Activated T-helper 2 cell treated with anti-CD3 and anti-CD28 coated beads, Interferon-gamma antibody, Interleukin-2, Interleukin-4, amounts not matched to agents 10 μg/mL and 5 μg/mL and 100 μg/mL, durations not matched to agents 14 hours and 24 hours and 36 hours (primary cell): ENCODE data around the gene ZBTB20. TPM values are rescaled to one million over a fixed set of nuclear protein-coding genes. Genes with fewer than 3 reads are reported as not detected.
A peak's percentile ranks its signal among the peaks of the same experiment; 100 is the strongest.

Source experiments
- DNase-seq: peaks from one replicate; pipeline ENCODE4 v3.0.0; 2021; ENCODE audit warnings: low spot score
- H3K27ac Mint-ChIP-seq: one replicate; pipeline ENCODE4 v1.8.0; 2021; ENCODE audit warnings: mixed read lengths
- H3K27me3 Mint-ChIP-seq: one replicate; pipeline ENCODE4 v1.8.0; 2021; ENCODE audit warnings: low read depth, mixed read lengths
- H3K36me3 Mint-ChIP-seq: one replicate; pipeline ENCODE4 v1.8.0; 2021; ENCODE audit warnings: low read depth, mixed read lengths
- H3K4me1 Mint-ChIP-seq: one replicate; pipeline ENCODE4 v1.8.0; 2021; ENCODE audit warnings: low read depth, mixed read lengths
- H3K4me3 Mint-ChIP-seq: one replicate; pipeline ENCODE4 v1.8.0; 2021; ENCODE audit warnings: low read depth, mild to moderate bottlenecking, moderate library complexity, mixed read lengths
- H3K9me3 Mint-ChIP-seq: one replicate; pipeline ENCODE4 v1.8.0; 2021; ENCODE audit warnings: mixed read lengths
- intact Hi-C: fragments of 100-400 bp; cut with micrococcal nuclease; formaldehyde crosslinking; loops from one replicate; pipeline ENCODE4 v1.15.1; 2023
- total RNA-seq: library from RNA; stranded (reverse); gene quantifications from 2 replicates; pipeline ENCODE4 v1.2.3, GENCODE V29; 2022

Gene ZBTB20
- total RNA-seq, 1 donor from 2014 or later, result 3.3 TPM

DNA sequence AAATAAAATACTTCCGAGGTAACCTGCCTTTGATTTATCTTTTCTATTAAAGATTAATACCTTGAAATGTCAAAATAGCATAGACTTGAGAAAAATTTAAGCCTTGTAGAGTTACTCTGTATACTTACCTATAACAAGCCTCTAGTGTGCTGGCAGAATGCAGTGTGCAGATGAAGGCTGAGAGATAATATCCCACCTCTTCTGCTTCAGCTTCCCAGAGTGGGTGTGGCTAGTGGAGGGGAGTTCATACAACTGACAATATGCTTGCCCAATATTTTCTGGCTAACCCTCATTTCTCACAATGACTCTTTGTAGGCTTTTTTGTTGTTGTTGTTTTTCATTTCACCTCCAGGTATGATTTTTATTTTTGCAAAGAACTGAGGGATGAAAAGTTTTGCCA lies 15.7 kb upstream of the ZBTB20 start:
- no peak for DNase-seq
- Mint-ChIP-seq H3K4me3 (no peak overlapping the region), H3K9me3 (peaks cover 5% of the 10 kb centered on the region), H3K36me3 (no peaks in the 10 kb centered on the region), H3K4me1 (peaks cover 42% of the 10 kb centered on the region), H3K27me3 (no peaks in the 10 kb centered on the region), H3K27ac (no peak overlapping the region)
- intact Hi-C loops, result no loop called here

DNA sequence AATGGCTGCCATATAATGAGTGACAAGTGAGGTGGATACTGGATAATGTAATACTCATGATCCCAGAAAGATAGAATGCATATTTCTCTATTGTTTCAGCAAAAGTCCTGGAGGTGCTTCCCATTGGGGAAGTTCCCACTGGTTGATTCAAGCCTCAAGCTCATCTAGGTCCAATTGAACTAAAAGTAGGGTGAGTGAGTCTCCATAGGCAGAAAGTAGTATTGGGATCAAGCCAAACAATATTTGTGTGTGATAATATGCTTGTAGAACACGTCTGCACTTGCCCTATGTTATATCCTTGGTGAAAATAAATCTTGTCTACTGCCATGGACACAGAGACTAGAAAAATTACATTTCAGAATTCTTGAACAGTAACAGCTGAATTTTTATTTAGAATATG lies 14.8 kb upstream of the ZBTB20 start:
- Mint-ChIP-seq H3K27me3 (no peaks in the 10 kb centered on the region), H3K36me3 (no peaks in the 10 kb centered on the region), H3K9me3 (peaks cover 5% of the 10 kb centered on the region), H3K4me3 (no peak overlapping the region), H3K4me1 (peaks cover 42% of the 10 kb centered on the region), H3K27ac (no peak overlapping the region)
- intact Hi-C loops, result no loop called here
- DNase-seq, result no peak

DNA sequence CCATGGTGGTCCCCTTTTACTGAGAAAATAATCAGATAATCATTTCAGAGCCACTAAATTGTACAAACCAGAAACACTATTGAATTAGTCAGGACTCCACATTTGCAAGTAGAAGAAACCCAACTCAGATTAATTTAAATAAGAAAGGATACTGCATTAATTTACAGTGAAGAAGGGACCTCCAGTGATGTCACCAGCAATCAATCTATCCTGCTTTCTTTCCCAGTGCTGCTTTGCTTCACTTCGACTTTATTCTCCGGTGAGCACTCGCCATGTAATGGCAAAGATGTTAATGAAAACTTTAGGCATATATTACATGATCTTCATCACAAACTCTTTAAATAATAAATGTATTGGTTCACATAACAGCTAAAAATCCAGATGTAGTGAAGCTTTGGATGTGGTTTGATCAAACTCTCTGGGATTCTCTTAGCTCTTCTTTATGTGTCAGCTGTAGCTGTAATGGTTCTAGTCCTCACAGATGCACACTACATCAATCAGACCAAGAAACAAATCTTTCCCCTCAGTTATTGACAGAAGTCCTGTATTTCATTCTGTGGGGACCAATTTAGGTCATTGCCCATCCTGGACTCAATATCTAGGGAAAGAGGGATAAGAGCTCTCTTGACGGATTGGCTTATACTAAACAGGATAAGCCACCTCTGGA lies 14.2 kb upstream of the ZBTB20 start:
- intact Hi-C loops, result no loop called here
- Mint-ChIP-seq H3K27ac (no peak overlapping the region), H3K27me3 (no peaks in the 10 kb centered on the region), H3K36me3 (no peaks in the 10 kb centered on the region), H3K4me1 (peaks cover 42% of the 10 kb centered on the region), H3K4me3 (no peak overlapping the region), H3K9me3 (peaks cover 5% of the 10 kb centered on the region)
- no peak for DNase-seq

DNA sequence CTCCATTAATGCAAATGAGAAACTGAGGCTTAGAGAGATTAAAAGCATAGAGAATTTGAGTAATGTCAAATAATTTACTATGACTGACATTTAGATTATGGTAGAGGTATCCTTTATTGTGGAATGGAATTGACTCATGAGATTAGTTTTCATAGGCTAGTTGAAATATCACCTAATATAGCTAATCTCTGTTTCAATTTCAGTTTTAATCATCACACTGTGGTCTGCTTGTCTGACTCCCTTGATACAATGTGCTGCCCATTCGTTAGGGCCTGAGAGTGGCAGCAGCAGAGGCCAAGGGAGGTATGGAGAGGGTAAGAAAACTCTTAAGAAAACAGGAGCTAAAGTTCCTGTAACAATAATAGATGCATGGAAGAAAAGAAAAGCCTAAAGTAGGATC lies 13.2 kb upstream of the ZBTB20 start:
- Mint-ChIP-seq H3K27me3 (no peaks in the 10 kb centered on the region), H3K36me3 (no peaks in the 10 kb centered on the region), H3K4me1 (peaks cover 36% of the 10 kb centered on the region), H3K27ac (no peak overlapping the region), H3K4me3 (no peak overlapping the region), H3K9me3 (peaks cover 5% of the 10 kb centered on the region)
- DNase-seq, result no peak
- intact Hi-C loops, result no loop called here

DNA sequence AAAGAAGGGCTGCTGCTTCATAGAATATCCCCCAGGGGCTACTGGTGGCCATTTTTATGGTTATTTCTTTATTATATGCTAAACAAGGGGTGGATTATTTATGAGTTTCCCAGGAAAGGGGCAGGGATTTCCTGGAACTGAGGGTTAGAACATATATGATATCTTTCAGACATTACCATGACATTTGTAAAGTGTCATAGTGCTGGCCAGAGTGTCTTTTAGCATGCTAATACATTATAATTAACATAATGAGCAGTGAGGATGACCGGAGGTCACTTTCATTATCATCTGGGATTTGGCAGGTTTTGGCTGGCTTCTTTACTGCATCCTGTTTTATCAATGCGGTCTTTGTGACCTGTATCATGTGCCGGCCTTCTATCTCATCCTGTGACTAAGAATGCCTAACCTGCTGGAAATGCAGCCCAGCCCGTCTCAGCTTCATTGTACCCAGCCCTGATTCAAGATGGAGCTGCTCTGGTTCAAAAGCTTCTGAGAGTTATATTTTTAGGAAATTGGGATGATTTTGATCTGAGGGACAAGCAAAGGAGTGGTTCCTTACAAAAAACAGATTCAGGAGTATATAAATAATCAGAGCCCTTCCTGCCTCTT lies 9.1 kb upstream of the ZBTB20 start:
- no peak for DNase-seq
- Mint-ChIP-seq H3K36me3 (no peaks in the 10 kb centered on the region), H3K27me3 (peaks cover 8% of the 10 kb centered on the region), H3K9me3 (peaks cover 5% of the 10 kb centered on the region), H3K27ac (no peak overlapping the region), H3K4me1 (peaks cover 5% of the 10 kb centered on the region), H3K4me3 (no peak overlapping the region)
- intact Hi-C loops, result no loop called here

DNA sequence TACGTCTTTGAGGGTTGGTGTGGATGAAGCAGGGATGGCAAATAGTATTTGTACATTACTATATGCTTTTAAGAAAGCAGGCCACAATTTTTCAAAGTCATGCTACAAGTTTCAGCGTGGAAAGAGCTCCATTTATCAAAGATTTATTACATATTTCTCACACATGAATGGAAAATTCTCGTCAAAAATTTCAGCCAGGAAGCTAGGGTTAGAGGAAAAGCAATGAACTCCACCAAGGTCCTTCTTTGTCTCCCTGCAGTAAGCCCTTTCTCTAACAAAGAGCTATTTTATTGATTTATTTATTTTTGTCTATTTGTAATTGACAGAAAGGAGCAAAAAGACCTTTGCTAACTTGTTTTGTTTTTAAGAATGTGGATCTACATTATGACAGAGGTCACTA lies 7.5 kb upstream of the ZBTB20 start:
- H3K27ac Mint-ChIP-seq, result no peak overlapping the region
- H3K36me3 Mint-ChIP-seq, result no peaks in the 10 kb centered on the region
- H3K9me3 Mint-ChIP-seq, result peaks cover 5% of the 10 kb centered on the region
- H3K4me3 Mint-ChIP-seq, result no peak overlapping the region
- peaks cover 10% of the 10 kb centered on the region for H3K27me3 Mint-ChIP-seq
- intact Hi-C loops, result no loop called here
- H3K4me1 Mint-ChIP-seq, result no peaks in the 10 kb centered on the region
- no peak for DNase-seq

DNA sequence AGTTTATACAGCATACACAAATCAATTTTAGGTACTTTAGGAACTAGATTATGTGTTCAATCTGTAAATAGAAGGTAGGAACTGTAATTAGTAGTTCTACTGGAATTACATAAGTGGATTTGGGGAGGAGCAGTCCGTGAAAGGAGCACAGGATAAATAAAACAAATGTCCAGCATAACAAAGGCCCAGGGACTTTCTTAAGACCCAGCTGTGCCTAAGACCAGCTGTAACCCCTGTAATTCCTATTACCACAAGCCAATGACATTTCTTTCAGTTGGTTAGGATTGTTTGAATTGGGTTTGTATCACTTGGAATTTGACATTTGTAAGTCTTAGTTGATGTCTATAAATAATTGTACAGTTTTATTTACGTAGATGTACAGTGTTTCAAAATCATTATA lies 4.8 kb upstream of the ZBTB20 start:
- Mint-ChIP-seq H3K27me3 (peaks cover 10% of the 10 kb centered on the region), H3K4me3 (no peak overlapping the region), H3K36me3 (no peaks in the 10 kb centered on the region), H3K27ac (no peak overlapping the region), H3K4me1 (peaks cover 3% of the 10 kb centered on the region), H3K9me3 (no peaks in the 10 kb centered on the region)
- no peak for DNase-seq
- intact Hi-C loops, result no loop called here

DNA sequence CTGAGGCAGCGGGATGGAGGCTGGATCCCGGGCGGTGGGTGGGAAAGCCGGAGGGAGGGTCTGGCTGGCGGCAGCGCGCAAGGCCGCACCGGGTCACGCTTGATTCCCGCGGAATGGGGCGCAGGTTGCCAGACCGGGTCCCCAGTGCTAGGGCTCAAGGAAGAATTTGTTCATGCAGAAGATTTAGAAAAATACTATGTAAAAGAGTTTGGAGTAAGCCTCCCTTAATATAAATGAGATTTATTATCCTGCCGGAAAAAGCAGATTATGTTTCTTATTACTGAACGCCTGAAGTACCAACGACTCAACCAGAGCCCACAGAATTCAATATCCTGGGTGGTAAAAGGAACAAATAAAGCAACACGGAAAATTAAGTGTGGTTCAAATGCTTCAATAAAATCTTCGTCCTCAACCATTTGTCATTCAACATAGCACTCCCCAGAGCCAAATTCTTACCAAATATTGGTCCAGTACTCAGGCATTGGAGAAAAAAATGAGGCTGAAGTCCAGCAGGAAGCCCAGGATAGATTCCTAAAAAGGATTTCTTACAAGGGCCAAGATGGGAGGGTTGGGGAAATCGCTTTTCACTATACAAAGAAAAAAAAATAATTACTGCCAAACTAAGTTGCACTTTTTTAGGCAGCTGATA lies 1.2 kb upstream of the ZBTB20 start:
- DNase-seq, result no peak
- H3K4me1 Mint-ChIP-seq, result peaks cover 17% of the 10 kb centered on the region
- H3K27ac Mint-ChIP-seq, result peak overlapping the region; percentile 99
- peaks cover 10% of the 10 kb centered on the region for H3K27me3 Mint-ChIP-seq
- peak overlapping the region; percentile 97 for H3K4me3 Mint-ChIP-seq
- H3K36me3 Mint-ChIP-seq, result peaks cover 11% of the 10 kb centered on the region
- H3K9me3 Mint-ChIP-seq, result no peaks in the 10 kb centered on the region
- intact Hi-C loops, result loop anchor here (5.0 kb wide), 3 partner anchors 46 to 1451 kb away; partner anchors contain the start of genes ATP6V1A, NAA50 and USF3

DNA sequence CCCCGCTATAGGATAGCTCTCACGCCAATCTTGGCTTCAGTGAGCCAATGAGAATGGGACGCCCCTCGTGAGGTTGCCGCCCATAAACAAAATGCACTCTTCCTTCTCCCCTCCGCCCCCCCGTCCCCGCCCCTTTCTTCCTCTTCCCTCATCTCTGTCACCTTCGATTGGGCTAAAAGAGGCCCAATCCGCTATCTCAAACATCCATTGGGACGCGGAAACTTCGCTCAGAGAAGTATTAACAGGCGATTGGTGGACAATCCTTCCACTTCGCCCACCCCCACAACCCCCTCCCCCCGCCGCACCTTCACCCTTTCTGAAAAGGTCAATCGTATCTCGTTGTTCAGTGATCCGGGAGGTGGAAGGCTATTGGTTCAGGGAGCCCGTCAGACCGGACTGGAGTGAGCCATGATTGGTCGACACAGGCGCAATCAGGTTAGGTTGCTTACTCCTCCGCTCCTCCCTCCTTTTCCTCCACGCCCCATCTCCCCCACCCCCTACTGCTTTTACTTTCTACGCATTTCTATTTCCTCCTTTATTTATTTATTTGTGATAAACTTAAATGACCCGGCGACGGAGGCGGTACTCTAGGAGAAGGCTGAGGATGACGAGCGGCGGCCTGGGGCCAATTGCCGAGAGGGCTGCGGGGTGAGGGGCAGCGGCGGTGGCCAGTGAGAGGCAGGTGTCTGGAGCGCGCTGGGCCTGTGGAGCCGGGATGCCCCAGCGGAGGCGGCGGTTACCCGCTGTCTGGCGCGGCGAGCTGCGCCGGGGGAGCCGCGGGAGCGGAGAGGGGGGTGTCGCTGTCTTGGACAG lies 447 bp upstream of the ZBTB20 start:
- intact Hi-C loops, result loop anchor here (1.0 to 5.0 kb wide), 9 partner anchors 18 to 1450 kb away; partner anchors contain the start of genes ATP6V1A, CCDC191, NAA50 and QTRT2
- Mint-ChIP-seq H3K27me3 (peaks cover 9% of the 10 kb centered on the region), H3K36me3 (peaks cover 14% of the 10 kb centered on the region), H3K4me3 (peak overlapping the region; percentile 97), H3K9me3 (no peaks in the 10 kb centered on the region), H3K4me1 (peaks cover 17% of the 10 kb centered on the region), H3K27ac (peak overlapping the region; percentile 99)
- peak; percentile 96 for DNase-seq

DNA sequence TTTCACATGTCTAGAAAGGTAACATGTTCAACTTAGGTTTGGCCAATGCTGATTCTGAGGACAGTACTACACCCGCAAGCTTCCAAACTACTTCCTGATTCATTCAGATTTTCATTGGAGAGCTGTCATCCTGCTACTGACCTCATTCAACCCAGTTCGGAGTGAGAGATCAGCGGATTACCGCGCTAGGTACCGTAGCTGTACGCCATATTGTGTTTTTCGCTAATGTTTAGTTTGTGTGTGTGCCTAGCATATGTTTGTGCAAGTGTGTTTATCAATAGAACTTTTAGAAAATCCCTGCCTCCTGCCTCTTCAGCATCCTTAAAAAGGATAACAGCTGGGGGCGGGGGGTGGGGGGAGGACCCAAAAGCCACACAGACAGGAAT lies 1.1 kb downstream of the ZBTB20 start:
- Mint-ChIP-seq H3K36me3 (peaks cover 14% of the 10 kb centered on the region), H3K4me1 (peaks cover 21% of the 10 kb centered on the region)

DNA sequence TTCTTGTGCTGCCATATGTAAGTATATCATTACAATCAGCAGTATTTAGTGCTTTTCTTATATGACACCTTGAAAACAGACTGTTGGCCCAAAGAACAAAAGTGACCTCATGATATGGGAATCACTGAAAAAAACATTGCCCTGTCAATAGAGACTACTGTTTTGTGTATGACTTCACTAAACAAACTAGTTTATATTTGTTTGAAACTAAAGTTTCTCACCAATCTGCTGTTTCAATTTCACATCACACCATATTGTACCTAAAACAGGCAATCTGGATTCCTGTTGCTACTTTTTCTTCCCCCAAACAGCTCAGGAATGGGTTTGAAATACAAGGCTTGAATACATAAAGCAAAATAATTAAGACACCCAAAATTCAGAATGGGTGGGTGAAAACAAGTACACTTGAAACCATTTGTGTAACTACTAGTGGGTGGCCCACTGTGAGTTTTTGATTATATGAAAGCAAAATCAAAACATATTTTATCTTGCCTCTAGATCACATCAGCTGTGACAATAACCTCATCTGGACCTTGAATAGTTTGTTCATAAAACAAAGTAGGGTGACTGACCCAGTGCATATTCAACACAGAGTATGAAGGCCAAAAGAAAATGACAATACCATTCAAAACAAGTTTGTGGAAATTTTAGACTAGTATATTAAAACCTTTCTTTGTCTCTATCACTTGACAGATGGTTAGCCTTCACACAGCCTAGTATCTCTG lies 5.9 kb downstream of the ZBTB20 start:
- peaks cover 18% of the 10 kb centered on the region for H3K4me1 Mint-ChIP-seq
- intact Hi-C loops, result no loop called here
- no peak for DNase-seq
- H3K4me3 Mint-ChIP-seq, result no peak overlapping the region
- peaks cover 14% of the 10 kb centered on the region for H3K36me3 Mint-ChIP-seq
- no peaks in the 10 kb centered on the region for H3K9me3 Mint-ChIP-seq
- no peaks in the 10 kb centered on the region for H3K27me3 Mint-ChIP-seq
- H3K27ac Mint-ChIP-seq, result no peak overlapping the region

More for the DNA sequence above, 1.1 kb downstream of the ZBTB20 start:
- Mint-ChIP-seq H3K27ac (peak overlapping the region; percentile 95), H3K9me3 (no peaks in the 10 kb centered on the region), H3K27me3 (peaks cover 2% of the 10 kb centered on the region), H3K4me3 (peak overlapping the region; percentile 92)
- intact Hi-C loops, result loop anchor here (2.0 to 5.0 kb wide), 4 partner anchors 44 to 1449 kb away; partner anchors contain the start of genes ATP6V1A, NAA50 and USF3
- DNase-seq, result peak; percentile 41

DNA sequence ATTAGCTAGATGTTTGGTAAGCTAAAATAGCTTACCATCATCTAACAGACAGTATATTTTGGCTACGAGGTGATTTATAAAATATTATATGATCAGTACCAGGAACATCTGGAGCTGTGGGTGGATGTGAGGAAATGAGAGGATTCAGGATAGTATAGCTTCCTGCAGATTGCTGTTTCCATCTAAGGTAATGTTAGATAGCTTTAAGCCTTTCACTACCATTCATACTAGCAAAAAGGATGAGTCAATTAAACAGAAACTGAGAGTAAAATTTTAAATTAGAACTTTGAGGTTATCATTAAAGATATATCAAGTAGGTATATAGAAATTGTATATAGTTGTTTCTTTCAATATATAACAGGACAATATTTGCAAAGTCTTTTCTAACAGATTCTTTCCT lies 8.0 kb downstream of the ZBTB20 start:
- DNase-seq, result no peak
- H3K4me1 Mint-ChIP-seq, result peaks cover 4% of the 10 kb centered on the region
- no peaks in the 10 kb centered on the region for H3K9me3 Mint-ChIP-seq
- intact Hi-C loops, result no loop called here
- H3K4me3 Mint-ChIP-seq, result no peak overlapping the region
- no peaks in the 10 kb centered on the region for H3K27me3 Mint-ChIP-seq
- H3K36me3 Mint-ChIP-seq, result peaks cover 6% of the 10 kb centered on the region
- no peak overlapping the region for H3K27ac Mint-ChIP-seq
